Iris pigment epithelial cell (primary cell): ENCODE measurements around the gene MYOC.
A peak's percentile ranks its signal among the peaks of the same experiment; 100 is the strongest.
"Not testable (repeated sequence)": the region's sequence is repeated elsewhere in the genome, so short reads cannot be mapped to it uniquely, and the experiment has no call there.

Experiments
- DNase-seq: peaks from one replicate; pipeline ENCODE4 v3.0.0-alpha.2; 2011; ENCODE audit warnings: low read depth

MYOC gene

GRCh38 chr1:171603042-171603441 lies 49.4 kb downstream of the MYOC start:
- not testable (repeated sequence) for DNase-seq

- no peak for DNase-seq
Measured at GRCh38 chr1:171600862-171601261, 51.6 kb downstream of the MYOC start.

GRCh38 chr1:171600310-171600709 lies 52.2 kb downstream of the MYOC start:
- DNase-seq = not testable (repeated sequence)

GRCh38 chr1:171597203-171597602 lies 55.3 kb downstream of the MYOC start:
- DNase-seq = no peak

GRCh38 chr1:171596705-171597104 lies 55.8 kb downstream of the MYOC start:
- no peak for DNase-seq

GRCh38 chr1:171596119-171596518 lies 56.4 kb downstream of the MYOC start:
- DNase-seq = no peak

- DNase-seq = peak; percentile 36
Measured at GRCh38 chr1:171595324-171595723, 57.2 kb downstream of the MYOC start.

- DNase-seq = peak; percentile 73
Measured at GRCh38 chr1:171590022-171590421, 62.5 kb downstream of the MYOC start.

- DNase-seq = no peak
Measured at GRCh38 chr1:171588230-171588629, 64.3 kb downstream of the MYOC start.

GRCh38 chr1:171585715-171586114 lies 66.8 kb downstream of the MYOC start:
- no peak for DNase-seq
